GM12878 (cell line): Measurements from ENCODE around the gene ADAMTSL3. TPM values are rescaled to one million over a fixed set of nuclear protein-coding genes. Genes with fewer than 3 reads are reported as not detected.

Source experiments
- ATAC-seq: fragments of 200-7000 bp; cut with Tn5 transposase; 3 replicates; pipeline ENCODE4 v1.9.1; 2020; ENCODE audit warnings: mild to moderate bottlenecking, moderate library complexity
- BruUV-seq: library from RNA; stranded (reverse); fragments of 400-500 nt; replicated peaks from 2 replicates; lab custom pipeline; 2021; lab: Mats Ljungman, UMichigan
- CTCF ChIA-PET: fragments of 300-600 bp; sonication (Branson Sonifier 250); formaldehyde crosslinking; extraction: SDS; loops from one replicate; lab custom pipeline; 2021; ENCODE audit warnings: inconsistent platforms; lab: Yijun Ruan, JAX
- POLR2A ChIA-PET: fragments of 350-600 bp; formaldehyde crosslinking; extraction: SDS; loops from one replicate; lab custom pipeline; 2021; ENCODE audit warnings: inconsistent platforms; lab: Charles Lee
- RAD21 ChIA-PET: fragments of 300-600 bp; sonication (Branson Sonifier 250); formaldehyde crosslinking; loops from one replicate; lab custom pipeline; 2023; ENCODE audit warnings: antibody characterized with exemption; ENCODE audit not compliant: unreplicated experiment; lab: Charles Lee
- SMC1A ChIA-PET: fragments of 300-600 bp; sonication (Branson Sonifier 250); formaldehyde crosslinking; loops from one replicate; lab custom pipeline; 2023; ENCODE audit not compliant: unreplicated experiment, uncharacterized antibody; lab: Charles Lee
- DNase-seq: peaks from one replicate; pipeline ENCODE4 v3.0.0-alpha.2; 2011; ENCODE audit warnings: low read depth, low spot score
- FAIRE-seq: peaks from 3 replicates; lab custom pipeline; 2011; peaks lifted over from hg19 to GRCh38; lab: Jason Lieb, UNC
- H2AFZ ChIP-seq: 2 replicates; pipeline ENCODE4 v1.6.0; 2011; ENCODE audit warnings: low read depth, low read length, control low read depth; ENCODE audit not compliant: control insufficient read depth
- H3K27ac ChIP-seq: 2 replicates; pipeline ENCODE4 v1.5.1; 2011; ENCODE audit warnings: control low read depth; ENCODE audit not compliant: control insufficient read depth, insufficient read depth
- H3K27me3 ChIP-seq, 2 experiments: replicated peaks in 1 of 2; 2 replicates each; pipeline versions ENCODE4 v1.6.0 to v1.6.1; 2011; ENCODE audit warnings: low read length in 1 of 2; ENCODE audit not compliant: control insufficient read depth in 2 of 2, insufficient read depth in 2 of 2
- H3K36me3 ChIP-seq, 2 experiments: 2 replicates each; pipeline ENCODE4 v1.5.1; 2011; ENCODE audit warnings: low read length in 1 of 2; ENCODE audit not compliant: control insufficient read depth in 2 of 2, insufficient read depth in 2 of 2
- H3K4me1 ChIP-seq: 2 replicates; pipeline ENCODE4 v1.6.1; 2011; ENCODE audit warnings: mild to moderate bottlenecking, low read length, moderate library complexity, mixed read lengths; ENCODE audit not compliant: control insufficient read depth, insufficient read depth
- H3K4me2 ChIP-seq: 2 replicates; pipeline ENCODE4 v1.6.0; 2011; ENCODE audit warnings: control low read depth; ENCODE audit not compliant: control insufficient read depth, insufficient read depth
- H3K4me3 ChIP-seq: fragments of 200-600 bp; sonication (generic); 2 replicates; pipeline ENCODE4 v1.5.1; 2016
- H3K79me2 ChIP-seq: 2 replicates; pipeline ENCODE4 v1.6.0; 2011; ENCODE audit warnings: low read length; ENCODE audit not compliant: control insufficient read depth, insufficient read depth
- H3K9ac ChIP-seq: 2 replicates; pipeline ENCODE4 v1.8.0; 2011; ENCODE audit warnings: low read length, control low read depth, mixed read lengths; ENCODE audit not compliant: control insufficient read depth, insufficient read depth
- H3K9me3 ChIP-seq: replicated peaks from 3 replicates; pipeline ENCODE4 v1.5.1; 2011; ENCODE audit warnings: mild to moderate bottlenecking, low read length; ENCODE audit not compliant: control insufficient read depth, insufficient read depth
- H4K20me1 ChIP-seq: 2 replicates; pipeline ENCODE4 v1.6.0; 2011; ENCODE audit not compliant: control insufficient read depth, insufficient read depth
- EED ChIP-seq: sonication (generic); IDR thresholded peaks from 2 replicates; pipeline ENCODE4 v1.6.1; 2016; ENCODE audit warnings: antibody characterized with exemption, low read depth
- FOS ChIP-seq: IDR thresholded peaks from 3 replicates; pipeline ENCODE4 v1.6.1; 2011; ENCODE audit warnings: borderline replicate concordance; ENCODE audit not compliant: insufficient read length; ENCODE audit errors: extremely low read depth
- NFXL1 ChIP-seq: fragments of 450-650 bp; IDR thresholded peaks from 2 replicates; pipeline ENCODE4 v1.6.1; 2017; ENCODE audit warnings: antibody characterized with exemption, mild to moderate bottlenecking, borderline replicate concordance
- NR2F1 ChIP-seq: fragments of 450-650 bp; conservative IDR thresholded peaks from 2 replicates; pipeline ENCODE4 v1.6.1; 2017; ENCODE audit warnings: mild to moderate bottlenecking
- YBX1 ChIP-seq: fragments of 450-650 bp; IDR thresholded peaks from 2 replicates; pipeline ENCODE4 v1.6.1; 2016; ENCODE audit warnings: antibody characterized with exemption
- WGBS: methylation state at CpG from one replicate; pipeline ENCODE4 v1.1.6; 2016; ENCODE audit warnings: low lambda C conversion rate; ENCODE audit not compliant: insufficient replicate concordance, insufficient coverage; ENCODE audit errors: missing lambda C conversion rate; 5-methylcytosine and 5-hydroxymethylcytosine counted together
- in situ Hi-C: fragments of 300-500 bp; cut with MboI; formaldehyde crosslinking; loops from 9 replicates; pipeline ENCODE4 v1.14.3; 2018; ENCODE audit warnings: mixed read lengths
- intact Hi-C: fragments of 100-400 bp; cut with micrococcal nuclease; formaldehyde crosslinking; loops from one replicate; pipeline ENCODE4 v1.14.2; 2022; ENCODE audit not compliant: unreplicated experiment
- polyA plus RNA-seq, 11 experiments: library from polyadenylated mRNA; depleted of rRNA in 4 of 11; unstranded in 6 of 11; stranded (reverse) in 5 of 11; fragments of >200 nt; fragmentation: Nextera tagmentation in 4 of 11; fragmentation: Illumina TruSeq in 1 of 11; extraction: Ambion mirVana in 4 of 11; extraction: Trizol in 1 of 11; gene quantifications; 1 replicate in 1 of 11; 2 replicates in 10 of 11; pipeline versions ENCODE4 v1.2.1 to v1.2.3, GENCODE V29; 2011 to 2016; ENCODE audit warnings: inconsistent platforms in 2 of 11, missing spikeins in 2 of 11, low read depth in 1 of 11
- total RNA-seq, 4 experiments: library from RNA; depleted of rRNA in 3 of 4; stranded (reverse); fragments of >200 nt in 3 of 4; fragmentation: Illumina TruSeq in 1 of 4; extraction: Trizol in 1 of 4; gene quantifications; 2 replicates each; pipeline versions ENCODE4 v1.2.1 to v1.2.3, GENCODE V29; 2013 to 2021
- TF ChIP-seq, protein P1 (sequence below): fragments of 450-650 bp; formaldehyde crosslinking; IDR thresholded peaks from 2 replicates; pipeline ENCODE4 v1.4.0; 2020; ENCODE audit warnings: mild to moderate bottlenecking, moderate library complexity
- TF ChIP-seq, protein P2 (sequence below): IDR thresholded peaks from 2 replicates; pipeline ENCODE4 v1.6.1; 2011; ENCODE audit warnings: borderline replicate concordance, low read depth, mild to moderate bottlenecking, moderate library complexity, mixed read lengths, low read length; ENCODE audit not compliant: insufficient read depth; ENCODE audit errors: extremely low read length
- TF ChIP-seq, protein P3 (sequence below): fragments of 450-650 bp; formaldehyde crosslinking; IDR thresholded peaks from 2 replicates; pipeline ENCODE4 v1.5.0; 2022; ENCODE audit warnings: mild to moderate bottlenecking, missing genetic modification characterization
- TF ChIP-seq, protein P4 (sequence below): fragments of 450-650 bp; IDR thresholded peaks from 2 replicates; pipeline ENCODE4 v1.6.1; 2017; ENCODE audit warnings: low read depth, mild to moderate bottlenecking, moderate library complexity
- TF ChIP-seq, protein P5 (sequence below): IDR thresholded peaks from 2 replicates; pipeline ENCODE4 v1.6.1; 2011; ENCODE audit warnings: low read depth, mild to moderate bottlenecking, low read length, moderate library complexity, borderline replicate concordance; ENCODE audit errors: extremely low read depth

ADAMTSL3 gene
- total and polyA plus RNA-seq, 10 of the 15 experiments (the other 5 are each of a cell fraction or from before 2014, with no cell fraction given): 0.01 to 0.28 (median 0.13) TPM

DNA sequence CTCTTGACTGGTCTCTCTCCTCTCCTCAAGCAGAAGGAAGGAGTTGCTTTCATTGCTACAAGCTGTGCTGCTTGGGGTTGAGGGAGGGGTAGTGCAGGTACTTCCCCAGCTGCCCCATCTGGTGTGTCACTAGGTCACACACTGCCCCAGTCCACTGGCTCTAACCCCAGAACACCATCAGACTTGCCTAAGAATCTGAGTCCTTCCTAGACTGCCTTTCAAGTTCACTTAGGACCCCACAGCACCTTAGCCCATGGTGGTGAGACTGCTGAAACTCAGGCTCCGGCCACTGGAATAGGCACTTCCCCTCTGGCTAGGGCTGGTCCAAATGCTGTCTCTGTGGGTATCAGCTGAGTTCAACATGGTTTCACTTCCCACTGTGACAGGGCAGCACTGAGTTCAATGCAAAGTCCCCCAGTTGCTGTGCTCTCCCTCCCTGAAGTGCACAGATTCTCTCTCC, 301.9 kb downstream of the ADAMTSL3 start (continued):
- TF ChIP-seq, protein P1, sequence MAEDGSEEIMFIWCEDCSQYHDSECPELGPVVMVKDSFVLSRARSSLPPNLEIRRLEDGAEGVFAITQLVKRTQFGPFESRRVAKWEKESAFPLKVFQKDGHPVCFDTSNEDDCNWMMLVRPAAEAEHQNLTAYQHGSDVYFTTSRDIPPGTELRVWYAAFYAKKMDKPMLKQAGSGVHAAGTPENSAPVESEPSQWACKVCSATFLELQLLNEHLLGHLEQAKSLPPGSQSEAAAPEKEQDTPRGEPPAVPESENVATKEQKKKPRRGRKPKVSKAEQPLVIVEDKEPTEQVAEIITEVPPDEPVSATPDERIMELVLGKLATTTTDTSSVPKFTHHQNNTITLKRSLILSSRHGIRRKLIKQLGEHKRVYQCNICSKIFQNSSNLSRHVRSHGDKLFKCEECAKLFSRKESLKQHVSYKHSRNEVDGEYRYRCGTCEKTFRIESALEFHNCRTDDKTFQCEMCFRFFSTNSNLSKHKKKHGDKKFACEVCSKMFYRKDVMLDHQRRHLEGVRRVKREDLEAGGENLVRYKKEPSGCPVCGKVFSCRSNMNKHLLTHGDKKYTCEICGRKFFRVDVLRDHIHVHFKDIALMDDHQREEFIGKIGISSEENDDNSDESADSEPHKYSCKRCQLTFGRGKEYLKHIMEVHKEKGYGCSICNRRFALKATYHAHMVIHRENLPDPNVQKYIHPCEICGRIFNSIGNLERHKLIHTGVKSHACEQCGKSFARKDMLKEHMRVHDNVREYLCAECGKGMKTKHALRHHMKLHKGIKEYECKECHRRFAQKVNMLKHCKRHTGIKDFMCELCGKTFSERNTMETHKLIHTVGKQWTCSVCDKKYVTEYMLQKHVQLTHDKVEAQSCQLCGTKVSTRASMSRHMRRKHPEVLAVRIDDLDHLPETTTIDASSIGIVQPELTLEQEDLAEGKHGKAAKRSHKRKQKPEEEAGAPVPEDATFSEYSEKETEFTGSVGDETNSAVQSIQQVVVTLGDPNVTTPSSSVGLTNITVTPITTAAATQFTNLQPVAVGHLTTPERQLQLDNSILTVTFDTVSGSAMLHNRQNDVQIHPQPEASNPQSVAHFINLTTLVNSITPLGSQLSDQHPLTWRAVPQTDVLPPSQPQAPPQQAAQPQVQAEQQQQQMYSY: no peak
- no peak for TF ChIP-seq NFXL1
- TF ChIP-seq, all 136 proteins: peak for 42

DNA sequence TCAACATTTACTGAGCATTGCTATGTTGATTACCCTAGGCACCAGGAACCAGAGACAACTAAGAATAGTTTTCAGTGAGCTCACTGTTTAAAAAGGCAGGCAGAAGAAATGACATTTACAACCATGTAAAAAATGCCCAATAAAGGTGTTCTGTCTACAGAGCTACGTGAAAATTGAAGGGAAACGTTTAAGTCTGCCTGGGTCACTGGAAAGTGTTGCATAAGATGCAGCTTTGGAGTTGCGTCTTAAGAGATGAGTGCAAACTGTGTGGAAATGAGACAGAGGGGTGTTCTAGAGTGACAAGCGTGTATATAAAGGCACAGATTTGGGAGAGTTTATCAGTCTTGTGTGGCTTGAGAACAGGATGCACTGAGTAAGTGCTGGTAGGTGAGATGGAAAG, 303.0 kb downstream of the ADAMTSL3 start:
- TF ChIP-seq NR2F1 (no peak), EED (no peak), YBX1 (no peak), FOS (no peak)
- TF ChIP-seq, protein P2, sequence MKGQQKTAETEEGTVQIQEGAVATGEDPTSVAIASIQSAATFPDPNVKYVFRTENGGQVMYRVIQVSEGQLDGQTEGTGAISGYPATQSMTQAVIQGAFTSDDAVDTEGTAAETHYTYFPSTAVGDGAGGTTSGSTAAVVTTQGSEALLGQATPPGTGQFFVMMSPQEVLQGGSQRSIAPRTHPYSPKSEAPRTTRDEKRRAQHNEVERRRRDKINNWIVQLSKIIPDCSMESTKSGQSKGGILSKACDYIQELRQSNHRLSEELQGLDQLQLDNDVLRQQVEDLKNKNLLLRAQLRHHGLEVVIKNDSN: no peak
- TF ChIP-seq, protein P3, sequence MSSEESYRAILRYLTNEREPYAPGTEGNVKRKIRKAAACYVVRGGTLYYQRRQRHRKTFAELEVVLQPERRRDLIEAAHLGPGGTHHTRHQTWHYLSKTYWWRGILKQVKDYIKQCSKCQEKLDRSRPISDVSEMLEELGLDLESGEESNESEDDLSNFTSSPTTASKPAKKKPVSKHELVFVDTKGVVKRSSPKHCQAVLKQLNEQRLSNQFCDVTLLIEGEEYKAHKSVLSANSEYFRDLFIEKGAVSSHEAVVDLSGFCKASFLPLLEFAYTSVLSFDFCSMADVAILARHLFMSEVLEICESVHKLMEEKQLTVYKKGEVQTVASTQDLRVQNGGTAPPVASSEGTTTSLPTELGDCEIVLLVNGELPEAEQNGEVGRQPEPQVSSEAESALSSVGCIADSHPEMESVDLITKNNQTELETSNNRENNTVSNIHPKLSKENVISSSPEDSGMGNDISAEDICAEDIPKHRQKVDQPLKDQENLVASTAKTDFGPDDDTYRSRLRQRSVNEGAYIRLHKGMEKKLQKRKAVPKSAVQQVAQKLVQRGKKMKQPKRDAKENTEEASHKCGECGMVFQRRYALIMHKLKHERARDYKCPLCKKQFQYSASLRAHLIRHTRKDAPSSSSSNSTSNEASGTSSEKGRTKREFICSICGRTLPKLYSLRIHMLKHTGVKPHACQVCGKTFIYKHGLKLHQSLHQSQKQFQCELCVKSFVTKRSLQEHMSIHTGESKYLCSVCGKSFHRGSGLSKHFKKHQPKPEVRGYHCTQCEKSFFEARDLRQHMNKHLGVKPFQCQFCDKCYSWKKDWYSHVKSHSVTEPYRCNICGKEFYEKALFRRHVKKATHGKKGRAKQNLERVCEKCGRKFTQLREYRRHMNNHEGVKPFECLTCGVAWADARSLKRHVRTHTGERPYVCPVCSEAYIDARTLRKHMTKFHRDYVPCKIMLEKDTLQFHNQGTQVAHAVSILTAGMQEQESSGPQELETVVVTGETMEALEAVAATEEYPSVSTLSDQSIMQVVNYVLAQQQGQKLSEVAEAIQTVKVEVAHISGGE (CRISPR knock-in tag): no peak
- TF ChIP-seq, protein P4, sequence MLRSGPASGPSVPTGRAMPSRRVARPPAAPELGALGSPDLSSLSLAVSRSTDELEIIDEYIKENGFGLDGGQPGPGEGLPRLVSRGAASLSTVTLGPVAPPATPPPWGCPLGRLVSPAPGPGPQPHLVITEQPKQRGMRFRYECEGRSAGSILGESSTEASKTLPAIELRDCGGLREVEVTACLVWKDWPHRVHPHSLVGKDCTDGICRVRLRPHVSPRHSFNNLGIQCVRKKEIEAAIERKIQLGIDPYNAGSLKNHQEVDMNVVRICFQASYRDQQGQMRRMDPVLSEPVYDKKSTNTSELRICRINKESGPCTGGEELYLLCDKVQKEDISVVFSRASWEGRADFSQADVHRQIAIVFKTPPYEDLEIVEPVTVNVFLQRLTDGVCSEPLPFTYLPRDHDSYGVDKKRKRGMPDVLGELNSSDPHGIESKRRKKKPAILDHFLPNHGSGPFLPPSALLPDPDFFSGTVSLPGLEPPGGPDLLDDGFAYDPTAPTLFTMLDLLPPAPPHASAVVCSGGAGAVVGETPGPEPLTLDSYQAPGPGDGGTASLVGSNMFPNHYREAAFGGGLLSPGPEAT: no peak
- TF ChIP-seq, protein P5, sequence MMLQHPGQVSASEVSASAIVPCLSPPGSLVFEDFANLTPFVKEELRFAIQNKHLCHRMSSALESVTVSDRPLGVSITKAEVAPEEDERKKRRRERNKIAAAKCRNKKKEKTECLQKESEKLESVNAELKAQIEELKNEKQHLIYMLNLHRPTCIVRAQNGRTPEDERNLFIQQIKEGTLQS: no peak
- Histone ChIP-seq H4K20me1 (no peaks in the 10 kb centered on the region), H3K4me1 (peaks cover 22% of the 10 kb centered on the region), H3K27ac (no peak overlapping the region), H3K4me2 (no peak overlapping the region), H3K4me3 (no peak overlapping the region), H3K79me2 (no peaks in the 10 kb centered on the region), H3K9ac (no peak overlapping the region), H3K27me3 (no peaks in the 10 kb centered on the region), H3K36me3 (no peaks in the 10 kb centered on the region), H3K9me3 (no peaks in the 10 kb centered on the region), H2AFZ (no peak overlapping the region)
- WGBS: 44% methylated on average over 4 of the region's 4 CpGs
- peak; percentile 41 for FAIRE-seq
- intact Hi-C loops (no loop called here), in situ Hi-C loops (no loop called here)
- no peak for DNase-seq
- no peak for ATAC-seq
- ChIA-PET SMC1A (interaction anchor here (0.8 to 3.3 kb wide), 14 partner anchors 9 to 98 kb away, joined by 3 to 21 read pairs (median 4); no protein-coding TSS in a partner anchor), CTCF (interaction anchor here (0.8 to 3.5 kb wide), 6 partner anchors 16 to 66 kb away, joined by 3 to 15 read pairs (median 4); no protein-coding TSS in a partner anchor), POLR2A (no interaction called here), RAD21 (interaction anchor here (1.0 kb wide), 1 partner anchor 27 kb away, joined by 7 read pairs; no protein-coding TSS in a partner anchor)
- no TSS peak for BruUV-seq
